ENCODE results near the gene GPC6.

The GPC6 gene

DNA sequence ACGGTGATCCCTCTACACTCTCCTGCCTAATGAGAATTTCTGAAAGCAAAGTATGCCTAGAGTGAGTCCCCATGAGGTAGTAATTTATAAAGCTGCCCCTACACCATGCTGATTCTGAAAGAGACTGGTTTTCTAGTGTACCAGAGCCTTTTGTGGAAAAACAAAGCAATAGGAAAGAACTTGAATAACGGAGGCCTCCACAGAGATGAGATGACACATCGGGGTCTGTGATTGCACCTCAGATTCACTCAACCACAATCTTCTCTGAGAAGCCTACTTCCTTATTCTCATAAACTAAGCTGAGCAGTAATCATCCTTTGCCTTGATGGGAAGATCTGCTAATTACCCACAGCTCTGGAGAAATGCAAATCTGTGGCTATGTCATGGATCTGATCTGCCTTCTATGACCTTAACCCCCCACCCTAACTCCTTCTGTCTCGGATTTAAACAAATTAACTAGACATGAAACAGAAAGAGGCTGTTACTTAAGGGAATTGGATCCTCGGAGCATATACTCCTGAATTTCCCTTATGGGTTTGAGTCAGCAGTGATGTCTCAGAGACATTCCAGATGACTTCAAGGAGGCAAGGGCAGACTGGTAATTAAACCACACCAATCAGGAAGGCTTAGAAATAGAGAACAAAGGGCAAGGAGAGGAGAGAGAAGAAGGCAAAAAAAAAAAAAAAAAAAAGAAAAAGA, 1124.8 kb downstream of the GPC6 start:
- no peak for DNase-seq (ENCODE audit: low read depth)

DNA sequence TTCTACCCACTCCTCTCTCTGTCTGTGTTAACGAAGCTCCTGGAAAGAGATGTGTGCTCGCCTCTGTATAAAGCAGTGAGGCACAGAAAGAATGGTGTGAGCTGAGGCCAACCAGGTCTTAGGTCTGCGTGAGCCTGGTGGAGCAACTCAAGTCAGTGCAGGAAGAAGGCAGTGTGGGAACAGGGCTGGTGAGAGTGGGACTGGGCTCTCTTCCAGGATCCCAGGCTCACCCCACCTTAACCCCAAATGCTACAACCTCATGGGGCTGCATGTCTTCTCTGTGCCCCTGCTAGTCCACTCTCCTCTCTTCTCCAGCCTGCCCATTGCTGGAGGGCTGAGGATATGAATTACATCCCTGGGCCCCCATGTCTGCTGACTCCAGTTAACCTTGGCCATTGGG, 1125.5 kb downstream of the GPC6 start:
- DNase-seq (ENCODE audit: low read depth), result no peak

DNA sequence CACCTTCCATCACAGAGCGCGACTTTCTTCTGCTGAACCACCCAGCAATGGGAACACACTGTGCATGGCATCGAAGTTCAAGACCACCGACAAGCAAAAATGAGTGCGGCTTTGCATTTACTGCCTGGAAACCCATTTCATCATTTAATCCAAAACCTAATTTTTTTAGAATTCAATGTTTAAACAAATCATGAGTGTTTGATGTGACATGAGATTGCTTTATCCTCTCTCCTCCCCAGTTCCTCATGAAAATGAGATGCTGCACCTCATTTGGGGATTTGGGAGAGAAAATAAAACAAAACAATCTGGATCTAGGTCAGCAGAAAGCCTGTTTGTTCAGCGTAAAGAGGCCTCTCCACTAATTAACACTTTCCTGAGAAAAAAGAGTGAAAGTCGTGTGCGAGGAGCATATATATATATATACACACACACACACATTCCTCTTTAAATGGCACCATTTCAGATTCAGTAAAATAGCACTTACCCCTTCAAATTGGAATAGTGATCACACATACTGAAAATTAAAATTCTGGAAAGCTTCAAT, 1126.6 kb downstream of the GPC6 start:
- DNase-seq (ENCODE audit: low read depth), result no peak

DNA sequence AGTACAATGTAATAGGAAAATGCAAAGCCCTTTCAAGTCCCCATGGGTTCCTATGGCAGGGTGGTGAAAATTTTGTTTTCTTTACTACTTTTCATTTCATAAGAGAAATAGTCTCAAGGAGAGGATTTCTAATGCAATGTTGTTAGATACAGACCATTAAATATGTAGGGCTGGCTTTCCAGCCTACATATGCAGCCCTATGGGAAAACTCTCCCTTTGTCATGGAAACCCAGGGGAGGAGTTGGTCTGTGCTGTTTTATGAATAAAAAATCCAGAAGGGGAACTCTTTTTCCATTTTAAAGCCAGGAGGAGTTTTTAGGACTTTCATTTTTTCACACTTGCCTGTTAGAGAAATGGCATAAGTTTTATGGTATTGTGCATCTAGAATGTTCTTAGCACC, 1133.3 kb downstream of the GPC6 start:
- DNase-seq (ENCODE audit: low read depth), result no peak

DNA sequence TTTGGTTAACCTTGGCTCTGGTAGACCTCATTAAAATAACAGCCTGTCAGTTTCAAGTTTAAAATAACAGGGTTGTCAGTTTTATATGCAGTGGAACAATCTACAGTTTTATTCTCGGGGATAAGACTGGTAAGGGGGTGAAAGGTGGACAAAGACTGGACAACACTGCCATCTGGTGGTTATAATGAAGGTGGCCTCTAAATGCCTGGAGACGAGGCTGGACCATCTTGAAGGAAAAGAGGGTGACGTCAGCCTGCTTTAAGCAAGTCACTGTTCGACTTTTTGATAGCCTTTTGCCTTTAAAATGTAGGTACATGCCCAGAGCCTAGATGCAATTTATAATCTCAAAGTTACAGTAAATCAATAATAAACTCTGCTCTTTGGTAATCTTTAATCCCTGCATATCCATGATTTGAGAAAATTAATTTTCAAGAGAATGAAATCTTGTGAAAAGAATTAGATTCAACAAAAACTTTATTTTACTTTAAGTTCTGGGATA, 1135.9 kb downstream of the GPC6 start:
- peak; percentile 71 for DNase-seq (ENCODE audit: low read depth)

DNA sequence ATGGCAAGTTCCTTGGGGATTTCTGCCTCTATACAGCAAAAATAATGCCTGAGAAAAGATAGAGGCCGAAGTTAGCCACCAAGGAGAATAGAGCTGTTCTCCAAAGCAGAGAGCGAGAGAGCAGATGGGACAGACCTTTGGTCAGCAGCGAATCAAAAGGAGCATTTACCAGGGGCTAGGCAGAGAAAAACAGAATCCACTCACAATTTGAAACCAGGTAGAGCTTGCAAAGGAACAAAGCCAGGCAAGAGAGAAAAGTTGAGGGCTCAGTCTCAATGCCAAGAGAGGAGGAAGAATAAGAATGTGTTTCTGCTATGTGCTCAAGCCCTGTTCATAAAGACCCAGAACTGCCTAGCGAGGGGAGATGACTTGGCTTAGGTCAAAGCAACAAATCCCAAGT, 1140.1 kb downstream of the GPC6 start:
- DNase-seq (ENCODE audit: low read depth), result no peak

DNA sequence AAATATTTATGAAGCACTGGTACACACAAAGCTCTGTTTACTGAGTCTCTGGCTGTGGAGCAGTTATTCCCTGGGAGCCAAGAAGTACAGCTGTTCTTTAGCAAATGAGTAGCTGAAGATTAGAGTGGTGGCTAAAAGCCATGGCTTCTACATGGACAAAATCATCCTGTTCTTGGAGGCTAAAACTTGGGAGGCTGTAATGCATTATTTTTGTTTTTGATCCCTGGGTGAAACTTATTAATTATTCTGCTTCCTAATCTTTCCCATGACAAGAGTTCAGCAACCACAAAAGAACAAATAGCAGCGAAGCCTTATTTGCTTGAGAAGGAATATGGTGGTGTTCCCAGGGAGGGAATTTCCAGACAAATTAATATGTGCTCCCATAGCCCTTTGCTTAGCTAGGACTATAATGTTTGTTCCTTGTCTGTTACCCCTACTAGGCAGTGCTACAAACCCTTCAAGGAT, 1143.4 kb downstream of the GPC6 start:
- no peak for DNase-seq (ENCODE audit: low read depth)

DNA sequence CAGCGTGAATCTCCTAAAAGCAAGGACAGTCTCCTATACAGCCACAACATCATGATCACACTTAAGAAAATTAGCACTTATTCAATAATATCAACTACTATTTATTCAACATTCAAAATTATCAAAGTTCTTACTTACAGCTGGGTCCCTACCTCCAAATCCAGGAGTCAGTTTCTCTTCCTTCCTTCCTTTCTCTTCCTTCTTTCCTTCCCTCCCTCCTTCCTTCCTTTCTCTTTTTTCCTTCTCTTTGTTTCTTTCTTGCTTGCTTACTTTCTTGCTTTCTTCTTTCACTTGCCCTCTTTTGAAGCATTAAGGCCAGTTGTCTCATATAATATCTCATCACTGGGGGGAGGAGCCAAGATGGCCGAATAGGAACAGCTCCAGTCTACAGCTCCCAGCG, 1145.2 kb downstream of the GPC6 start:
- no peak for DNase-seq (ENCODE audit: low read depth)

DNA sequence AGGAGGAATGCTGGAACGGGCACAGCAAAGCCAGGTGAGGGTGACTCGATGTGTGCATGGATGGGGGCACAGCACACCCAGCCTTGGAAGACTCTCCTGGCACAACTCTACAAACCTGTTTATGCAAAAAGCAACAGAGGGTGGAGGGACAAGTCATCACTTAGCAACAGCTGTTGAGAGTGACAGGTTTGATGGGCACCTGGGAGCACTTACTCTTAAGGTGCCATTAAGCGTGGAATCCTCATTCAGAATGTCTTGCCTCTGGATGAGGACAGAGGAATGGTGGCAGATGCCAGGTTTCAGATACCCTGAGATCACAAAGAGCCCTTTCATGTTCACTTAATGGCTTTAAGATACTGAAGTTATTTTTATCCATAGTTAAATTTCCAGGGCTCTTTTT, 1155.9 kb downstream of the GPC6 start:
- DNase-seq (ENCODE audit: low read depth), result no peak

DNA sequence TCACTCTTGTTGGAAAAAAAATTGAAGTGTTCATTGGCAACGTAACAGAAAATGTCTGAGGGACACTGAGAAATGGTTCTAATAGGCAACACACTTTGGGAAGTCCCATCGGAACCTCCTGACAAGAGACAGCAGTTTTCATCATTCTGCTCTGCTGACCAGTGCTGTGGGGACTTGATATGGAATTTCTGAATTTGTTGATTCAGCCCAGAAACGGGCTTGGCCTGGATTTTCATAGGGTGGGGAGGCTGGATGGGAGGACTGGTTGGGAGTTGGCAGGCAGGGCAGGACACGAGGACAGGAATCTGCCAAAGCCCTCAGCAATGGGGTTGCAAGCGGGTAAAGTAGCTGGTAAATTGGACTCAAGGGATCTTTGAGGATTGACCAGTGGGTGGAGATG, 1156.4 kb downstream of the GPC6 start:
- DNase-seq (ENCODE audit: low read depth), result no peak

DNA sequence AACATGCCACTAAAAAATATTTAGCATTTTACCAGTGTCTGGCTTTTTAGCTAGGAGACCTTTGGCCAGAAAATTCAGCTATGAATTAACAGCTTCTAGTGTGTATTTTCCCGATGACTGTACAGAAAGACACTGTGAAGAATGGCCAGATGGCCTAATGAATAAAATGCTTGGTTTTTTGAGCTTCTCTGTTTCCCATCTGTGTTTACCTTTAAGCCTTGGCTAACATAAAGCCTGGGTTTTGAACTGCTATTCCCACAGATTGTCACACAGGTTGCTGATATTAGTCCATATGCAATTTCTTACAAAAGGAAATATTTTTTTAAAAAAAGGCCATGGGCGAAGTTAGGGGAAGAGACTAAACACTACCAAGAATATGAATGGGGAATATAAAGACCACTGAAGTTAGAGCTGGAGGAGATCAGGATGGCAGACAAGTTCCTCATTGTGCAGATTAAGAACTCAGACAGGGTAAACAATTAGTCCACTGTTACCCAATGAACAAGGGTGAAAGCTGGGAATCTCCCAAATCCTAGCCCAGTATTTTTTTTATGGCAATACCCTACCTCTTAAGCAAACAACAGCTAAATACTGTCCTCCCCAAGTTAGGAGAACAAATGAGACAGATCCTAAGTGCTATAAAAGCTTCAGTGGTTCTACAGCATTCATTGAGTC, 1157.8 kb downstream of the GPC6 start:
- DNase-seq (ENCODE audit: low read depth), result no peak

DNA sequence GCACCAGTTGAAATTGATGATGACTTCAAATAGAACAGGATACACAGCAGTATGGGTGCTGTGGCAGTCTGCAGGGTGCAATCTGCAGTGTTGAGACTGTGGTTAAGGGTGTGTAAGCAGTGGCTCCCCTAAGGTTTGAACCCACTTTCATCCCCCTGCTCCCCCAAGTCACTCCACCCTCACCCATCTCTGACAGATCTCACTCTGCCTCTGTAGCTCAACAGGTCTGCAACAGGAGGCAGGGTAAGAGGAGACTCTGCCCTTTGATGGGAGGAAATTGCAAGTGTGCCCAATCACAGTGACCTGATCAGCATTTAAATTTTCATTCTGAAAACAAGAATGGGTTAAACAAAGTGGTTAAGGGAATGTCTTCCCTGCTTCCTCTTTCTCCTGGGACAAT, 1160.4 kb downstream of the GPC6 start:
- DNase-seq (ENCODE audit: low read depth), result no peak

DNA sequence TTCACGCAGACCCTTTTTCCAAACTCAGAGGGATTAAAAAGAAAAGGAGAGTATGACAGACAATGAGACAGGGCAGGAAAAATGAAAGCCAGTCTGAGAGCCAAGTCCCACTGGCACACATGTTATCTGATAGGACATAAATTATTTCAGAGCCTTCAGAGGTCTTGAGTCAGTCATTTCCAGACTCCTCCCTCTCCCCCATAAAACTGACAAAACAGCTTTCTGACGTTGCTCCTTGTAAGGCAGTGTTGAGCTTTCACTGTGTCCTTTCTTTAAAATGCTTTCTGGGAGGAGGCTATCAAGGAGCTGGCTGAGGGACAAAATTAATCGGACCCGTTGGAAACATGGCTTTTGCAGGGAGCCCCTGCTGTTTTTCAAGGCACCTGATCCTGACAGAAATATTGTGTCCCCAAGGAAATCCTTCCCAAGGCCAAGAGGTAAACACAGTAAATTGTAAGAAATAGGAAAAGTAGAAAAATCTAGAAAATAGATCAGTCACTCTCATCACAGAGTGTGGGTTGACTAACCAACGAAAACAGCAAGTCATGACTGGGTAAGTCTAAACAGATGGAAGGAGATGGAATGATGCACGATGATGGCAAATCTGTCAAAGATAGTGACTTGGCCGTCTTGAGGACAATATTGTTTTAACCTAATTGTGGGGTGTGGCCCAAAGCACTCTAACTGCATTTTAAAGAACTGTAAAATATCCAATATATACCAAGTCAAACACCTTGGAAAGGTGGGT, 1163.2 kb downstream of the GPC6 start:
- DNase-seq (ENCODE audit: low read depth), result no peak

DNA sequence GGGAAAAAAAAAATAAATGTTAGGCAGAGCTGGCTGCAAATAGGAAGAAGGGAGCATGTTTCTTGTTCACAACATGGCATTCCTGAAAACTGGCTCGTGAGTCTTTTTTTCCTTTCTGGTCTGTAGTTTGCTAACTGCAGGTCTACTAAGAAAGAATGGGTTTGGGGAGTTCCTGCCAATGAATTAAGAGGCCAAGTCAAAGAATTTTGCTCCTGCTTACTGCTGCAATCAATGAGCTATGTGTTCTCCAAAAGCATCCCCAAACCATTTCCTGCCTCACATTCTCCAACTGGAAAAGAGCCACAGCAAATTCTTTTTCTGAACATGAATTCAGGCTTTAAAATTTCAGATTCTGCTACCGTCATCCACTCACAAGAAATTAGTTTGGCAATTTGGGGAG, 1164.3 kb downstream of the GPC6 start:
- DNase-seq (ENCODE audit: low read depth), result no peak

DNA sequence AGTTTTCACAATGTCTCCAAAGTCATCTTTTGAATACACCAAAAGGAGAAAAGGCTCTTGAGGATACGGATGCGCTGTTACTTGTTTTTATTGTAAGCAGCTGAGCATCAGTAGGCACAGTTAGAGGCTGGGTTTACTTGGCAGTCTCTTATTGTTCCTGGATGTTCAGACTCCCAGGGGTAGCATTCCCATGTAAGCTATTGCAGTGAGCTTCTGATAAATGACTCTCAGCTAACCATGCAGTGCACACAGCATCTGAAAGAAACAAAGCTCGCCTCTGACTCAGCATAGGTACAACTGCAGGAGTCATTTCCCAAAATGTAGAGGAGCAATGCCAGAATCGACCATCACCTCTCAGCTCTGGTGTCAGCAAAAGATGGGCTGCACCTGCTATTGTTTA, 1168.1 kb downstream of the GPC6 start:
- no peak for DNase-seq (ENCODE audit: low read depth)

DNA sequence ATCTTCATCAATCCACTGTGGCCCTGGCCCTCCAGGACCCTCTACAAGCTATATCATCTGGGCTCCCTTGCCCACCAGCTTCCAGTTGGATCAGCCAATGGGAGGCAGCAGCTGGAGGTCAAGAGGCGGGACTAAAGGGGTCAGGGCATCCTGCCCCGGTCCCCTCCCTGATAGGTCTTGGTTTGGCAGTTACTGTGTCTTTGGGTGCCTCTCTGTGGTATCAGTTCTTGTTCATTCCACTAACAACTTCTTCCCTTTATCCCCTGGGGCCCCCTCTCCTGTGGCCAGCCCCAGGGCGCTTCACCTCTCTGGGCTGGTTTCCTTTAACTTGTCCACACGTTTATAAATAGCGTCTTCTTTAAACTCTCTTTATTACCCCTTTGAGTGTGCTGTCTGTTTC, 1169.3 kb downstream of the GPC6 start:
- no peak for DNase-seq (ENCODE audit: low read depth)

DNA sequence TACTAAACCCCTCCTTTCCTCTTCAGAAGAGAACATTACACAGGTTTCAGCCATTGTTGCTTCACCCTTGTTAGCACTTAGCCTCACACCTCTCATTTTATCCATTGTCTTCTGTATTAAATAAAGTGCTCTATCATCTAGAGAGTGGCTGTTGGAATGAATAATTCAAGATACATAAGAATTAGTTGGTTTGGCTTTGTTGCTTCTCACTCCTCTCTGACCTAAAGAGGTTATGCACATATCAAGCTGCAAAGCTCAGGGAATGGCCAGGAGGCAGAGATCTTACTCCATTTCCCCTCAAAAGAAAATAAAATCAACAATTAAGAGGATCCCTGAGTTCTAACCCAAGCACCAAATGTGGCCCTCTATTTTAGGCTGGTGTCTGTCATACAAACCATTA, 1173.2 kb downstream of the GPC6 start:
- no peak for DNase-seq (ENCODE audit: low read depth)

DNA sequence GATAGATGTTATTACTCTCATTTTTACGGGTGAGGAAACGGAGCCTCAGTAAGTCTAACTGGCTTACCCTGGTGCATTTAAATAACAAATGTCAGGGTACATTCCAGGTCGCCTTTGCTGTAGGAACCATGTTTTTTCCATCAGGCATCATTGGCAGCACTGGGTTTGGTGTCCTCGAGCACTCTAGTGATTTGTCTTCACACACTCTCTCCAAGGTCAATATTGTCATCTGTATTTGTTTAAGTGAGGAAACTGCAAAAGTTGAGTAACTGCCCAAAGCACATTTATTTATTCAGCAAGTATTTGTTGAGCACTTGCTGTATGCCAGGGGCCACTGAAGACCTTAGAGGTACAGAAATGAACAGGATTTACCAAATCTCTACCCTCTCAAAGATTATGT, 1174.3 kb downstream of the GPC6 start:
- DNase-seq (ENCODE audit: low read depth), result no peak

DNA sequence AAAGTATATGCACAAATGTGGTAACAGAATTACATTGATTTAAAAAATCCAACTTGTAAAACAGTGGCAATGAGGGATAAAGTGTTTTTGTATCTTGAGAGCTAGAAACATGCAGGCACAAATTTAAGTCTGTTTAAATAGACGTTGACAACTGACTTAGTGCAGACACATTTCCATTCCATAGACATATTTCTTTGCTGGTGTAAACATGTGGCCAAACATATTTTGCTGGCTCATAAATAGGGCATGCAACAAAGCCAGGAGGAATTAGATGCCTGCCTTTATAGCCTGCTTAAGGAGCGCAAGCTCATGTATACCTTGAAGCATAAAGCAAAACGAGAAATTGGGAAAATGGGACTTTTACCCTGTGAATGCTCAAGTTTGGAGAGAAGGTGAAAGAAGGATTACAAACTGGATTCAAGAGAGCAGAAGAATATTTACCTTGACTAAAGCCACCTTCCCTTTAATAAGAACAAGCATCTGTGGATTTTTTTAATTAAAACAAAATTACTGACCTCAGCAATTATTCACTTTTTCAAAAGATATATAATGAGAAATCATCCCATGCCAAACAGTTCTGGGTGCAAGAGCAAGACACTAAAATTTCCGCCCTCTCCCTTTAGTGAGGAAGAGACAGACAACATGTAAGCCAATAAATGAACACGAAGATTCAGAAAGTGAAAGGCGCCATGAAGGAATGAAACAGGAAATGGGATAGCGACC, 1181.9 kb downstream of the GPC6 start:
- no peak for DNase-seq (ENCODE audit: low read depth)

DNA sequence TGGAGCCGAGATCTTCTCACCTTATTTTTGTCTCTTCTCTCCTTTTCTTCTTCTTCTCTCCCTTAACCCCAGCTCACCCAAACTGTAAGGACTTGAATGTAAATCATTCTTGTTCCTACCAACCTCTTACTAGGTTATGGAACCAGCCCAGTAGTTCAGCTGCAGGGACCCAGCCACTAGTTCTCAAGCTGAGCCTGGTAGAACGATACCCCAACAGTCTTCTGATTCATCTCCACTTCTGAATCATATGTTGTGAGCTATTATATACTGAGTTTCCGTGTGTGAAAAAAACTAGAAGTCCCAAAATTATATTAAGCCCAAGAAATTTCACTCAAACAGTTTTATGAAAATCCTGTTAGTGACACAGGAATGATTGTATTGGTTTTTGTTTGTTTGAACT, 1185.1 kb downstream of the GPC6 start:
- DNase-seq (ENCODE audit: low read depth), result no peak

DNA sequence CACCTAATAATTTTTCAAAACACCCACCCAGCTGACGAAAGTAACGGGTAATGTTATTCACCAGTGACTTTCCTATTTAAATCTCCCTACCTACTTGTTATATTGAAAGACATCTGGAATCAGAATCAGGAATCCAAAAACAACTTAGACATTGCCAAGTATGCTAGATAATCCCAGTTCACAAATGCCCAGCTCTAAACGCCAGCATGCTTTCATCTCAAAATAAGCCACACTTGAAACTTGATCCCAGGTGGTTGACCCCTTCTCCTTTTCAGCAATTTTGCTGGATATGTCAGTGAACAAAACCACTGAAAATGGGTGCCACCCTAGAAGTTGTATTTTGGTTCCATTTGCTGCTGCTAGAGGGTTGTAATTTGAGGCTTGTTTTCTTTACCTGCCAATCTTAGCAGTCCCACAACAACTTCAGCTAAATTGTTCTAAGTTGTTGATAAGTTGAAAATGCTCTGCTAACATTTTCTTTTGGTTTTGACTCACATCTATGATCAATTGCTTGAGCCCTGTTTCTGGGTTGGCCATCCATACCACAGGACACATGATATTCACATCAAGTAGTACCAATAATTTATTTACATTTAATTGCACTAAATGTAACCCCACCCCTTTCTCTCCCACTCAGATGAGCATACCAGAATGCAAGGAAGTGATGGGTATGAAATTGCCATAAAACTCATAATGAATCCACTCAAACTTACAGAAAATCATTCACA, 1186.4 kb downstream of the GPC6 start:
- DNase-seq (ENCODE audit: low read depth), result no peak

DNA sequence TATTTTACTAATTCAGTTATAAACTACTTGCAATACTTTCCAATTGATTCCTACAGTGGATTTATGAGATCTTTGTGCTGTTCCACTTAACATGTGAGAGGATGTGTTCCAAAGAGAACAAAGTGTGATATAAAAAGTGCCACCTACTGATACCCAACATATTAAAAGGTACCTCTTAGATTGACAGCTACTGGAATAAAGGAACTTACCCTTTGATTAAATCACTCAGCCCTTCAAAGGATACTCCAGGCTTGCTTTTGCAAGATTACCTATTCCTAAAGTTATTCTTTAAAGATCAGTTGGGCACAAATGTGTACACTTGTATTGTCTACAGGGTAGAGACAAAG, 1187.0 kb downstream of the GPC6 start:
- no peak for DNase-seq (ENCODE audit: low read depth)
